ENCODE measurements around the gene ENOX1. TPM values are rescaled to one million over a fixed set of nuclear protein-coding genes. Genes with fewer than 3 reads are reported as not detected.

The ENOX1 gene
- total RNA-seq, 1 experiment from 2014 or later, result 0.95 TPM

DNA sequence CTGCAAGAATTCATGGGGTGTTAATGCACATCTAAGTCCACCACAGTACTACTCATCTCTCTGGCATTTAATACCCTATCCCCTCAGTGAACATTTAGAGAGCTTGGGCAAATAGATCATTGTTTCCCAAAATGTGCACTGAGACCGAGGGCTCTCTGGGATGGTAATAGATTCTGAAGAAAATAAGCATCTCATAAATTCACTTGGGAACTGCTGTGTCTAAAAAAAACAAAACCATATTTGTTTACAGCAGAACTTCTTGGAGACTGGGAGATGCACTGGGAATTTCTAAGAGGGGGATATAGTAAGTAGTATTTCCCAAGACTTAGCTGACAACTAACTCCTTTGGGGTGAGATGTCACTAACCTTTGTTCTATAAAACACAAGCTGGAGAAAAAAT is 58.4 kb downstream of the ENOX1 start:
- intact Hi-C loops (cut with micrococcal nuclease), result no loop called here
- DNase-seq, result no peak
- Histone ChIP-seq H4K20me1 (ENCODE audit: low read length) (no peaks in the 10 kb centered on the region), H3K4me3 (ENCODE audit: low read length) (no peak overlapping the region), H3K79me2 (ENCODE audit: low read length) (no peaks in the 10 kb centered on the region), H3K27ac (ENCODE audit: low read length) (no peak overlapping the region), H3K4me1 (ENCODE audit: insufficient read depth, low read length) (no peaks in the 10 kb centered on the region), H3K9me2 (replicated peaks; ENCODE audit: low read length) (no peaks in the 10 kb centered on the region), H3K4me2 (ENCODE audit: low read length) (no peak overlapping the region), H3F3A (ENCODE audit: low read length, unreplicated experiment) (no peaks in the 10 kb centered on the region), H2AFZ (ENCODE audit: low read length) (no peak overlapping the region), H3K9me3 (ENCODE audit: low read length) (no peaks in the 10 kb centered on the region), H3K9ac (ENCODE audit: low read length) (no peak overlapping the region), H3K27me3 (ENCODE audit: low read length) (no peaks in the 10 kb centered on the region), H3K36me3 (ENCODE audit: low read depth, low read length) (no peaks in the 10 kb centered on the region)
- POLR2A ChIA-PET (ENCODE audit: unreplicated experiment), result no interaction called here
- no peak for ATAC-seq
- TF ChIP-seq, protein P1, sequence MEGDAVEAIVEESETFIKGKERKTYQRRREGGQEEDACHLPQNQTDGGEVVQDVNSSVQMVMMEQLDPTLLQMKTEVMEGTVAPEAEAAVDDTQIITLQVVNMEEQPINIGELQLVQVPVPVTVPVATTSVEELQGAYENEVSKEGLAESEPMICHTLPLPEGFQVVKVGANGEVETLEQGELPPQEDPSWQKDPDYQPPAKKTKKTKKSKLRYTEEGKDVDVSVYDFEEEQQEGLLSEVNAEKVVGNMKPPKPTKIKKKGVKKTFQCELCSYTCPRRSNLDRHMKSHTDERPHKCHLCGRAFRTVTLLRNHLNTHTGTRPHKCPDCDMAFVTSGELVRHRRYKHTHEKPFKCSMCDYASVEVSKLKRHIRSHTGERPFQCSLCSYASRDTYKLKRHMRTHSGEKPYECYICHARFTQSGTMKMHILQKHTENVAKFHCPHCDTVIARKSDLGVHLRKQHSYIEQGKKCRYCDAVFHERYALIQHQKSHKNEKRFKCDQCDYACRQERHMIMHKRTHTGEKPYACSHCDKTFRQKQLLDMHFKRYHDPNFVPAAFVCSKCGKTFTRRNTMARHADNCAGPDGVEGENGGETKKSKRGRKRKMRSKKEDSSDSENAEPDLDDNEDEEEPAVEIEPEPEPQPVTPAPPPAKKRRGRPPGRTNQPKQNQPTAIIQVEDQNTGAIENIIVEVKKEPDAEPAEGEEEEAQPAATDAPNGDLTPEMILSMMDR (conservative IDR thresholded peaks at IDR 0.05; ENCODE audit: low read depth, low read length), result no peak
- no peak for TF ChIP-seq EZH2phosphoT487 (IDR thresholded peaks at IDR 0.05; ENCODE audit: borderline replicate concordance, low read length)
- CTCF ChIA-PET, result no interaction called here
- BruUV-seq (replicated peaks), result no TSS peak

DNA sequence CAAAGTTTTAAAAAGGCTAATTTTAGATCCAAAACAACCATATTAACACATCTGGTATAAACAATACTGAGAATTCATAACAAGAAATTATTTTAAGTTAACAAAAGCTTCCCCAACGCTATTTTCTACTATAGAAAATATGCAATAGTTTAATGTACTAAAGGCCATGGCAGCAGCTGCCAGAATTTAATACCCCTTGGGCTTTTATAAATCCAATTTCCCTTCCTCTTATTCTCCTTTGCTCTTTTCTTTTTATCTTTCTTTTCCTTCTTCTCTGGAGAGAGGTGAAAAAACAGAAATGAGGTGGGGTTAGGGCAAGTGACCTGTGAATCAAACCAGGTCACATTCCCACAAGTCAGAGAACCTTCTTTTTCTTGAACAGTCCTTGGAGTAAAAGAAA is 58.9 kb downstream of the ENOX1 start:
- ChIA-PET POLR2A (ENCODE audit: unreplicated experiment) (no interaction called here), CTCF (no interaction called here)
- no peaks in the 10 kb centered on the region for H3K4me1 ChIP-seq (ENCODE audit: insufficient read depth, low read length)
- H3K4me3 ChIP-seq (ENCODE audit: low read length), result no peak overlapping the region
- ATAC-seq, result no peak
- no peaks in the 10 kb centered on the region for H3K27me3 ChIP-seq (ENCODE audit: low read length)
- no peaks in the 10 kb centered on the region for H3F3A ChIP-seq (ENCODE audit: low read length, unreplicated experiment)
- no peaks in the 10 kb centered on the region for H3K79me2 ChIP-seq (ENCODE audit: low read length)
- intact Hi-C loops (cut with micrococcal nuclease), result no loop called here
- no peaks in the 10 kb centered on the region for H3K36me3 ChIP-seq (ENCODE audit: low read depth, low read length)
- TF ChIP-seq EZH2phosphoT487 (IDR thresholded peaks at IDR 0.05; ENCODE audit: borderline replicate concordance, low read length) (no peak), EZH2 (IDR thresholded peaks at IDR 0.05; ENCODE audit: low read length, unreplicated experiment) (no peak)
- TF ChIP-seq, protein P1 (conservative IDR thresholded peaks at IDR 0.05; ENCODE audit: low read depth, low read length), result no peak
- no peaks in the 10 kb centered on the region for H3K9me2 ChIP-seq (replicated peaks; ENCODE audit: low read length)
- no peak overlapping the region for H2AFZ ChIP-seq (ENCODE audit: low read length)
- BruUV-seq (replicated peaks), result no TSS peak
- no peak for DNase-seq
- H3K9me3 ChIP-seq (ENCODE audit: low read length), result no peaks in the 10 kb centered on the region
- no peaks in the 10 kb centered on the region for H4K20me1 ChIP-seq (ENCODE audit: low read length)
- no peak overlapping the region for H3K4me2 ChIP-seq (ENCODE audit: low read length)
- H3K9ac ChIP-seq (ENCODE audit: low read length), result no peak overlapping the region
- H3K27ac ChIP-seq (ENCODE audit: low read length), result no peak overlapping the region

DNA sequence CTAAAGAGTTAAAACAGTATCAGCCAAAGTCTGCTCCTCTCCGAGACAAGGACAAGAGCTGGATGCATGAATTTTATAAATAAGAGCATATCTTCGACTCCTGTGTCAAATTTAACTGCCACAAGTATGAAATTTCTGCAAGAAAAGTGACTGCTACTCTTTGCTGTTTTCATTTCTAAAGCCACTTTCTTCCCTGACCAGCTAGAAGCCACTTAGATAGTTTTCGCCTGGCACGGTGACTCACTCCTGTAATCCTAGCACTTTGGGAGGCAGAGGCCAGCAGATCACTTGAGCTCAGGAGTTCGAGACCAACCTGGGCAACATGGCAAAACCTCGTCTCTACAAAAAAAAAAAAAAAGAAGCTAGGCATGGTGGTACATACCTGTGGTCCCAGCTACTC is 61.3 kb downstream of the ENOX1 start:
- Histone ChIP-seq H3K9ac (ENCODE audit: low read length) (no peak overlapping the region), H3F3A (ENCODE audit: low read length, unreplicated experiment) (no peaks in the 10 kb centered on the region), H3K9me3 (ENCODE audit: low read length) (no peaks in the 10 kb centered on the region), H2AFZ (ENCODE audit: low read length) (no peak overlapping the region), H3K79me2 (ENCODE audit: low read length) (no peaks in the 10 kb centered on the region), H3K4me3 (ENCODE audit: low read length) (no peak overlapping the region), H3K27me3 (ENCODE audit: low read length) (no peaks in the 10 kb centered on the region), H3K4me2 (ENCODE audit: low read length) (no peak overlapping the region), H4K20me1 (ENCODE audit: low read length) (no peaks in the 10 kb centered on the region), H3K4me1 (ENCODE audit: insufficient read depth, low read length) (peaks cover 4% of the 10 kb centered on the region), H3K9me2 (replicated peaks; ENCODE audit: low read length) (no peaks in the 10 kb centered on the region), H3K36me3 (ENCODE audit: low read depth, low read length) (no peaks in the 10 kb centered on the region), H3K27ac (ENCODE audit: low read length) (no peak overlapping the region)
- intact Hi-C loops (cut with micrococcal nuclease), result no loop called here
- ATAC-seq (no peak), DNase-seq (no peak)
- ChIA-PET POLR2A (ENCODE audit: unreplicated experiment) (no interaction called here), CTCF (interaction anchor here (0.6 kb wide), 1 partner anchor 36 kb away, joined by 9 read pairs; no protein-coding TSS in a partner anchor)
- TF ChIP-seq EZH2phosphoT487 (IDR thresholded peaks at IDR 0.05; ENCODE audit: borderline replicate concordance, low read length), result no peak
- TF ChIP-seq EZH2 (IDR thresholded peaks at IDR 0.05; ENCODE audit: low read length, unreplicated experiment), result no peak
- TF ChIP-seq, protein P1 (conservative IDR thresholded peaks at IDR 0.05; ENCODE audit: low read depth, low read length), result no peak
- no TSS peak for BruUV-seq (replicated peaks)
